ENCODE measurements around the gene ATP6V0B.

The ATP6V0B gene

GRCh38 chr1:43934986-43935324 is 39.8 kb upstream of the ATP6V0B start:
- peaks cover 20% of the 10 kb centered on the region for H3K27me3 ChIP-seq (replicated peaks; ENCODE audit: control insufficient read depth, insufficient read depth, low read length, poor library complexity, severe bottlenecking)
- no peak overlapping the region for H3K27ac ChIP-seq (ENCODE audit: insufficient read depth, low read length, poor library complexity, severe bottlenecking)
- no peaks in the 10 kb centered on the region for H3K36me3 ChIP-seq (ENCODE audit: control insufficient read depth, insufficient read depth, low read length)
- no peaks in the 10 kb centered on the region for H3K9me3 ChIP-seq (ENCODE audit: control insufficient read depth, low read length)
- no peak overlapping the region for H3K4me3 ChIP-seq (ENCODE audit: insufficient read depth, low read depth, low read length, poor library complexity, severe bottlenecking)
- DNase-seq: no peak
- peaks cover 15% of the 10 kb centered on the region for H3K4me1 ChIP-seq (ENCODE audit: control insufficient read depth, insufficient read depth, low read length, poor library complexity, severe bottlenecking)

DNA sequence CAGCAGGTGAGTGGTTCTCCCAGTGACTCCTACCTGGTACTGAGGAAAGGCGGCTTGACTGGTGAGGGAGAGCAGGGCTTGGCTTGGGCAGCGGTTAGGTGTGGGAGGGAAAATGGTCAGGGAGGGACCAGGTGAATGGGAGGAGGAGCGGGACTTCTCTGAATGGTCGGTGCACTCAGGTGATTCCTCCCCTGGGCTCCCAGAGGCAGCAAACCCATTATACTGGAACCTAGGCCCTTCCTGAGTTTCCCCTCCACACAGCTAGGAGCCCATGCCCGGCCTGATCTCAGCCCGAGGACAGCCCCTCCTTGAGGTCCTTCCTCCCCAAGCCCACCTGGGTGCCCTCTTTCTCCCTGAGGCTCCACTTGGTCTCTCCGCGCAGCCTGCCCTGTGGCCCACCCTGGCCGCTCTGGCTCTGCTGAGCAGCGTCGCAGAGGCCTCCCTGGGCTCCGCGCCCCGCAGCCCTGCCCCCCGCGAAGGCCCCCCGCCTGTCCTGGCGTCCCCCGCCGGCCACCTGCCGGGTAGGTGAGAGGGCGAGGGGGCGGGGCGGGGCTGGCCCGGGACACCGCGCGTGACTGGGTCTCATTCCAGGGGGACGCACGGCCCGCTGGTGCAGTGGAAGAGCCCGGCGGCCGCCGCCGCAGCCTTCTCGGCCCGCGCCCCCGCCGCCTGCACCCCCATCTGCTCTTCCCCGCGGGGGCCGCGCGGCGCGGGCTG is 38.9 kb upstream of the ATP6V0B start:
- Histone ChIP-seq H3K27me3 (replicated peaks; ENCODE audit: control insufficient read depth, insufficient read depth, low read length, poor library complexity, severe bottlenecking) (peaks cover 20% of the 10 kb centered on the region), H3K9me3 (ENCODE audit: control insufficient read depth, low read length) (no peaks in the 10 kb centered on the region), H3K36me3 (ENCODE audit: control insufficient read depth, insufficient read depth, low read length) (no peaks in the 10 kb centered on the region), H3K4me3 (ENCODE audit: insufficient read depth, low read depth, low read length, poor library complexity, severe bottlenecking) (no peak overlapping the region), H3K4me1 (ENCODE audit: control insufficient read depth, insufficient read depth, low read length, poor library complexity, severe bottlenecking) (peaks cover 15% of the 10 kb centered on the region), H3K27ac (ENCODE audit: insufficient read depth, low read length, poor library complexity, severe bottlenecking) (no peak overlapping the region)
- no peak for DNase-seq

DNA sequence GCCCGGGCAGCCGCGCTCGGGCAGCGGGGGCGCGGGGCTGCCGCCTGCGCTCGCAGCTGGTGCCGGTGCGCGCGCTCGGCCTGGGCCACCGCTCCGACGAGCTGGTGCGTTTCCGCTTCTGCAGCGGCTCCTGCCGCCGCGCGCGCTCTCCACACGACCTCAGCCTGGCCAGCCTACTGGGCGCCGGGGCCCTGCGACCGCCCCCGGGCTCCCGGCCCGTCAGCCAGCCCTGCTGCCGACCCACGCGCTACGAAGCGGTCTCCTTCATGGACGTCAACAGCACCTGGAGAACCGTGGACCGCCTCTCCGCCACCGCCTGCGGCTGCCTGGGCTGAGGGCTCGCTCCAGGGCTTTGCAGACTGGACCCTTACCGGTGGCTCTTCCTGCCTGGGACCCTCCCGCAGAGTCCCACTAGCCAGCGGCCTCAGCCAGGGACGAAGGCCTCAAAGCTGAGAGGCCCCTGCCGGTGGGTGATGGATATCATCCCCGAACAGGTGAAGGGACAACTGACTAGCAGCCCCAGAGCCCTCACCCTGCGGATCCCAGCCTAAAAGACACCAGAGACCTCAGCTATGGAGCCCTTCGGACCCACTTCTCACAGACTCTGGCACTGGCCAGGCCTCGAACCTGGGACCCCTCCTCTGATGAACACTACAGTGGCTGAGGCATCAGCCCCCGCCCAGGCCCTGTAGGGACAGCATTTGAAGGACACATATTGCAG is 38.2 kb upstream of the ATP6V0B start:
- no peak overlapping the region for H3K4me3 ChIP-seq (ENCODE audit: insufficient read depth, low read depth, low read length, poor library complexity, severe bottlenecking)
- peaks cover 20% of the 10 kb centered on the region for H3K27me3 ChIP-seq (replicated peaks; ENCODE audit: control insufficient read depth, insufficient read depth, low read length, poor library complexity, severe bottlenecking)
- no peaks in the 10 kb centered on the region for H3K36me3 ChIP-seq (ENCODE audit: control insufficient read depth, insufficient read depth, low read length)
- peaks cover 15% of the 10 kb centered on the region for H3K4me1 ChIP-seq (ENCODE audit: control insufficient read depth, insufficient read depth, low read length, poor library complexity, severe bottlenecking)
- DNase-seq: no peak
- H3K27ac ChIP-seq (ENCODE audit: insufficient read depth, low read length, poor library complexity, severe bottlenecking): no peak overlapping the region
- H3K9me3 ChIP-seq (ENCODE audit: control insufficient read depth, low read length): no peaks in the 10 kb centered on the region

DNA sequence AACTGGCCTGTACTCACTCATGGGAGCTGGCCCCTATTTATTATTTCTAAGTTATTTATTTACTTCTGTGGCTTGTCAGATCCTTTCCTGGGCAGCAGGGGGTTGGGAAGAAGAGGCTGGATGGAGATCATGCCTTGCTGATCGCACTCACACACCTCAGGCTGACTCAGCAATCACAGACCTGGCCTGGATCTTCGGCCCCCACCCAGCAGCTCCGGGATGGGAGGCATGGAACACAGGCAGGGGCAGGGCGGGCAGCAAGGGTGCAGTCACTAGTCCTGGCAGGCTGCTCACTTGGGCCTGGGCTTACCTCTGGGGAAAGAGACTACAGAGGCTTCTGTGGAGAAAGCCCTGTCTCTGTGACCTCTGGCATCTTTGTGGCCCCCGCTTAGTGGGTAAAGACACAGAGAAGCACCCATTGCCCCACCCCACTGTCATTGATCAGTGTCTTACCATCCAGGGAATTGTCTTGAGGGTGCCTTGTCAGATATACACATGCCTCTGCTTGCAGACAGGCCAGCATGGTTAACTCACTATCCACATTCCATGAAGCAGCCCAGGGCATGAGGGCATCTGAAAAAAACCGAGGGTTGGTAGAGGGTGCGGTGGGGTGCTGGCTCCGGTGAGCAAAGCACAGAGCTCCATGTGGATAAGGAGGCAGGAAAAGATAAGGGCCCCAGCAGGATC is 37.4 kb upstream of the ATP6V0B start:
- Histone ChIP-seq H3K36me3 (ENCODE audit: control insufficient read depth, insufficient read depth, low read length) (no peaks in the 10 kb centered on the region), H3K9me3 (ENCODE audit: control insufficient read depth, low read length) (no peaks in the 10 kb centered on the region), H3K27me3 (replicated peaks; ENCODE audit: control insufficient read depth, insufficient read depth, low read length, poor library complexity, severe bottlenecking) (peaks cover 20% of the 10 kb centered on the region), H3K27ac (ENCODE audit: insufficient read depth, low read length, poor library complexity, severe bottlenecking) (no peak overlapping the region), H3K4me3 (ENCODE audit: insufficient read depth, low read depth, low read length, poor library complexity, severe bottlenecking) (no peak overlapping the region), H3K4me1 (ENCODE audit: control insufficient read depth, insufficient read depth, low read length, poor library complexity, severe bottlenecking) (peaks cover 15% of the 10 kb centered on the region)
- DNase-seq: no peak

DNA sequence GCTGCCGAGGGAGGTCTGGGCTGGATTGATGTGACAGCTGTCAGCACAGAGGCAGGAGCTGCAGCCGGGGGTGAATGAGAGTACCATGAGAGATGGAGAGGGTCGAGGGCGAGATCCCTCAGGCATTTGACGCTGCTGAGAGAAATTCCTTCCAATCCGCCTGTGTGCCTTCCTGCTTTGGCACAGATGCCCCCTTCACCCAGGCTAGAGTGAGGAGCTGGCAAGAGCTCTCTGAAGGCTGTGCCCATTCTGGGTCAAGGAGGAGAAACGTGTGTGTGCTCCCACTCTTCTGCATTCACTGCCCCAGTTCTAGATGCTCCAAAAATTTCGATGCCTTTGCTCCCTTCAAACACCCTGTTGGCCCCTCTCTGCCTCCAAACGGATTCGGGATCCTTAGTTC is 36.4 kb upstream of the ATP6V0B start:
- Histone ChIP-seq H3K4me1 (ENCODE audit: control insufficient read depth, insufficient read depth, low read length, poor library complexity, severe bottlenecking) (peaks cover 12% of the 10 kb centered on the region), H3K9me3 (ENCODE audit: control insufficient read depth, low read length) (no peaks in the 10 kb centered on the region)

DNA sequence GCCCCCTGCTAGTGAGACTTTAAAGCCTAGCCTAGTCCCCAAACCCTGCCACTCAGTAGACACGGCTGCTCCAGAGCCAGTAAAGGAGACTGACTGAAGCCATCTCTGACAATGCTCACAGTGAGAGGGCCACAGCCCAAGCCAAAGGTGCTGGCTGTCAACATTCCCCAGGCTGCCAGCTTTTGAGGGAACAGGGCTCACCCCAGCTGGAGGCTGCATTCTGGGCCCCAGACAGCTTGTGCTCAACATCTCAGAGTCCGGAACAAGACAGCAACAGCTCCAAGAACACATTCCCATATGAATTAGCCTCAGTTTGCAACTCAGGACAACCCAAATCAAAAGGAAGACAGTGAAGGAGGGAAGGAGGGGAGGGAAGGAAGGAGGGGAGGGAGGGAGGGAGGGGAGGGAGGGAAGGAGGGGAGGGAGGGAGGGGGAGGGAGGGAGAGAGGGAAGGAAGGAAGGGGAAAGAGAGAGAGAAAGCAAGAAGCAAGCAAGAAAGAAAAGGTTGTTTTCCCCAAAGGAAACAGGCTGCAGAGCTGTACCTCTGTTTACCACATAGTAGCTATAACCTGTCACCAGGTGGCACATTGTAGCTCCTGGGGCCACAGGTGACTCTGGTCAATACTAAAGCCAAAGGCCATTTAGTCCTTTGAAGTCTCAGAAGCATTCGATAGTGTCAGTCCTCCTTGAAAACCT is 35.7 kb upstream of the ATP6V0B start:
- H3K4me1 ChIP-seq (ENCODE audit: control insufficient read depth, insufficient read depth, low read length, poor library complexity, severe bottlenecking): peaks cover 8% of the 10 kb centered on the region
- H3K27ac ChIP-seq (ENCODE audit: insufficient read depth, low read length, poor library complexity, severe bottlenecking): no peak overlapping the region
- no peak overlapping the region for H3K4me3 ChIP-seq (ENCODE audit: insufficient read depth, low read depth, low read length, poor library complexity, severe bottlenecking)
- H3K36me3 ChIP-seq (ENCODE audit: control insufficient read depth, insufficient read depth, low read length): no peaks in the 10 kb centered on the region
- H3K9me3 ChIP-seq (ENCODE audit: control insufficient read depth, low read length): no peaks in the 10 kb centered on the region
- peaks cover 20% of the 10 kb centered on the region for H3K27me3 ChIP-seq (replicated peaks; ENCODE audit: control insufficient read depth, insufficient read depth, low read length, poor library complexity, severe bottlenecking)
- no peak for DNase-seq

More for the DNA sequence above, 36.4 kb upstream of the ATP6V0B start:
- no peak for DNase-seq
- H3K27me3 ChIP-seq (replicated peaks; ENCODE audit: control insufficient read depth, insufficient read depth, low read length, poor library complexity, severe bottlenecking): peaks cover 20% of the 10 kb centered on the region
- H3K4me3 ChIP-seq (ENCODE audit: insufficient read depth, low read depth, low read length, poor library complexity, severe bottlenecking): no peak overlapping the region
- H3K27ac ChIP-seq (ENCODE audit: insufficient read depth, low read length, poor library complexity, severe bottlenecking): no peak overlapping the region
- no peaks in the 10 kb centered on the region for H3K36me3 ChIP-seq (ENCODE audit: control insufficient read depth, insufficient read depth, low read length)

GRCh38 chr1:43942411-43942810 is 32.3 kb upstream of the ATP6V0B start:
- no peak for DNase-seq

GRCh38 chr1:43944860-43945259 is 29.9 kb upstream of the ATP6V0B start:
- Histone ChIP-seq H3K4me3 (ENCODE audit: insufficient read depth, low read depth, low read length, poor library complexity, severe bottlenecking) (no peak overlapping the region), H3K9me3 (ENCODE audit: control insufficient read depth, low read length) (no peaks in the 10 kb centered on the region), H3K27me3 (replicated peaks; ENCODE audit: control insufficient read depth, insufficient read depth, low read length, poor library complexity, severe bottlenecking) (no peaks in the 10 kb centered on the region), H3K27ac (ENCODE audit: insufficient read depth, low read length, poor library complexity, severe bottlenecking) (no peak overlapping the region), H3K4me1 (ENCODE audit: control insufficient read depth, insufficient read depth, low read length, poor library complexity, severe bottlenecking) (peaks cover 24% of the 10 kb centered on the region), H3K36me3 (ENCODE audit: control insufficient read depth, insufficient read depth, low read length) (no peaks in the 10 kb centered on the region)
- DNase-seq: no peak

More at GRCh38 chr1:43942411-43942810, 32.3 kb upstream of the ATP6V0B start:
- Histone ChIP-seq H3K4me3 (ENCODE audit: insufficient read depth, low read depth, low read length, poor library complexity, severe bottlenecking) (no peak overlapping the region), H3K4me1 (ENCODE audit: control insufficient read depth, insufficient read depth, low read length, poor library complexity, severe bottlenecking) (peaks cover 15% of the 10 kb centered on the region), H3K27me3 (replicated peaks; ENCODE audit: control insufficient read depth, insufficient read depth, low read length, poor library complexity, severe bottlenecking) (no peaks in the 10 kb centered on the region), H3K27ac (ENCODE audit: insufficient read depth, low read length, poor library complexity, severe bottlenecking) (no peak overlapping the region), H3K36me3 (ENCODE audit: control insufficient read depth, insufficient read depth, low read length) (no peaks in the 10 kb centered on the region), H3K9me3 (ENCODE audit: control insufficient read depth, low read length) (no peaks in the 10 kb centered on the region)

DNA sequence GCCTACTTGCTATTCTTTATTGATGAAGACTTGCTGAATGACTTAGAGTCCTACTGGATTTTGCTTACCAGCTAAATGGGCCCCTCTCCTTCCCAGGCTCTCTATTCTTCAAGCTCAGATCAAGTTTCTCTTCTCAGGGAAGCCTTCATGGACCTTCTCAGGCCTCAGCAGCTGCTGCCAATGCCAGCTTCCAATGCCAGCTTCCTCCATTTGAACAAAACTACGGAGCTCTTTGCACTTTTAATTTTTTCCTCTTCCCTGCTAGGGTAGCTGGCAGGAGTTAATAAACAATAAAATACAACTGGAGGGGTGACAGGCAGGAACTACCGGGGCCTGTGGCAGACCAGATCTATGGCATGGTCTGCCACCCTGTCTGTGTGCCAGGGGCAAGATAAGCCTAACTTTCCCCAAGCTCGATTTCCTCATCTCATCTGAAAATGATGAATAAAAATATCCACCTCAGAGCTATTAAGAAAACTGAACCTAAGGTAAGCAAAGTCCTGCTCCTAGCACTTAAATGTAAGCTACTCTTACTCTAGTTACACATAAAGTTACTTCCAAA is 29.0 kb upstream of the ATP6V0B start:
- Histone ChIP-seq H3K9me3 (ENCODE audit: control insufficient read depth, low read length) (no peaks in the 10 kb centered on the region), H3K27me3 (replicated peaks; ENCODE audit: control insufficient read depth, insufficient read depth, low read length, poor library complexity, severe bottlenecking) (no peaks in the 10 kb centered on the region), H3K4me1 (ENCODE audit: control insufficient read depth, insufficient read depth, low read length, poor library complexity, severe bottlenecking) (peaks cover 24% of the 10 kb centered on the region), H3K36me3 (ENCODE audit: control insufficient read depth, insufficient read depth, low read length) (no peaks in the 10 kb centered on the region), H3K27ac (ENCODE audit: insufficient read depth, low read length, poor library complexity, severe bottlenecking) (peak overlapping the region; percentile 98), H3K4me3 (ENCODE audit: insufficient read depth, low read depth, low read length, poor library complexity, severe bottlenecking) (peak overlapping the region; percentile 80)
- DNase-seq: no peak
